ENCODE measurements around the gene SMAD3.

SMAD3 gene

GRCh38 chr15:67196672-67197363 lies 131.4 kb downstream of the SMAD3 start:
- H3K4me1 ChIP-seq (ENCODE audit: control insufficient read depth, low read depth, low read length) = no peaks in the 10 kb centered on the region
- no peak overlapping the region for H4K8ac ChIP-seq (ENCODE audit: low read depth, low read length)
- no peak overlapping the region for H3K56ac ChIP-seq (ENCODE audit: low read length)
- H2AK5ac ChIP-seq (ENCODE audit: low read length) = no peak overlapping the region
- H3K18ac ChIP-seq (ENCODE audit: low read length) = no peak overlapping the region
- H3K79me1 ChIP-seq (ENCODE audit: low read length) = no peaks in the 10 kb centered on the region
- no peak overlapping the region for H3K27ac ChIP-seq (ENCODE audit: low read depth, low read length)
- no CpG with 5 or more reads among the region's 8 CpGs for WGBS (ENCODE audit: extremely low coverage, insufficient coverage, low lambda C conversion rate)
- H2BK5ac ChIP-seq (ENCODE audit: low read length) = no peak overlapping the region
- no peaks in the 10 kb centered on the region for H3K79me2 ChIP-seq (ENCODE audit: control insufficient read depth, insufficient read depth, low read length)
- H4K5ac ChIP-seq (ENCODE audit: low read length) = no peak overlapping the region
- no peak overlapping the region for H3K23ac ChIP-seq (ENCODE audit: low read length)
- H3K36me3 ChIP-seq (ENCODE audit: control insufficient read depth, insufficient read depth, low read length) = no peaks in the 10 kb centered on the region
- no peak overlapping the region for H2BK15ac ChIP-seq (replicated peaks; ENCODE audit: low read depth)
- no peak overlapping the region for H3K4ac ChIP-seq (ENCODE audit: low read depth, low read length)
- no peak overlapping the region for H3K4me3 ChIP-seq (ENCODE audit: low read length)
- no peak for DNase-seq
- H3K27me3 ChIP-seq (ENCODE audit: insufficient read depth, low read length, poor library complexity) = no peaks in the 10 kb centered on the region
- H2BK120ac ChIP-seq (ENCODE audit: low read depth, low read length) = no peak overlapping the region
- H3K4me2 ChIP-seq (ENCODE audit: low read length) = no peak overlapping the region
- H3K9ac ChIP-seq (ENCODE audit: low read length) = no peak overlapping the region

- H3K36me3 ChIP-seq (ENCODE audit: control insufficient read depth, insufficient read depth, low read length) = no peaks in the 10 kb centered on the region
- no peak overlapping the region for H3K23ac ChIP-seq (ENCODE audit: low read length)
- no peak overlapping the region for H3K18ac ChIP-seq (ENCODE audit: low read length)
- no peak overlapping the region for H2AK5ac ChIP-seq (ENCODE audit: low read length)
- no peak overlapping the region for H3K27ac ChIP-seq (ENCODE audit: low read depth, low read length)
- no peak overlapping the region for H2BK120ac ChIP-seq (ENCODE audit: low read depth, low read length)
- H3K9ac ChIP-seq (ENCODE audit: low read length) = no peak overlapping the region
- no peaks in the 10 kb centered on the region for H3K4me1 ChIP-seq (ENCODE audit: control insufficient read depth, low read depth, low read length)
- WGBS (ENCODE audit: extremely low coverage, insufficient coverage, low lambda C conversion rate) = no CpG with 5 or more reads among the region's 2 CpGs
- H3K4ac ChIP-seq (ENCODE audit: low read depth, low read length) = no peak overlapping the region
- no peak overlapping the region for H4K8ac ChIP-seq (ENCODE audit: low read depth, low read length)
- no peak overlapping the region for H2BK15ac ChIP-seq (replicated peaks; ENCODE audit: low read depth)
- H3K56ac ChIP-seq (ENCODE audit: low read length) = no peak overlapping the region
- no peak overlapping the region for H3K4me2 ChIP-seq (ENCODE audit: low read length)
- no peak for DNase-seq
- no peaks in the 10 kb centered on the region for H3K79me1 ChIP-seq (ENCODE audit: low read length)
- no peaks in the 10 kb centered on the region for H3K79me2 ChIP-seq (ENCODE audit: control insufficient read depth, insufficient read depth, low read length)
- H2BK5ac ChIP-seq (ENCODE audit: low read length) = no peak overlapping the region
- no peak overlapping the region for H4K5ac ChIP-seq (ENCODE audit: low read length)
- H3K27me3 ChIP-seq (ENCODE audit: insufficient read depth, low read length, poor library complexity) = no peaks in the 10 kb centered on the region
- H3K4me3 ChIP-seq (ENCODE audit: low read length) = no peak overlapping the region
Observed at GRCh38 chr15:67197364-67197695, 131.9 kb downstream of the SMAD3 start.

- Histone ChIP-seq H2BK120ac (ENCODE audit: low read depth, low read length) (no peak overlapping the region), H3K23ac (ENCODE audit: low read length) (no peak overlapping the region), H3K4ac (ENCODE audit: low read depth, low read length) (no peak overlapping the region), H4K5ac (ENCODE audit: low read length) (no peak overlapping the region), H3K4me3 (ENCODE audit: low read length) (no peak overlapping the region), H3K79me1 (ENCODE audit: low read length) (no peaks in the 10 kb centered on the region), H3K27ac (ENCODE audit: low read depth, low read length) (no peak overlapping the region), H3K4me1 (ENCODE audit: control insufficient read depth, low read depth, low read length) (no peaks in the 10 kb centered on the region), H2AK5ac (ENCODE audit: low read length) (no peak overlapping the region), H4K8ac (ENCODE audit: low read depth, low read length) (no peak overlapping the region), H3K56ac (ENCODE audit: low read length) (no peak overlapping the region), H2BK5ac (ENCODE audit: low read length) (no peak overlapping the region), H3K9ac (ENCODE audit: low read length) (no peak overlapping the region), H3K36me3 (ENCODE audit: control insufficient read depth, insufficient read depth, low read length) (no peaks in the 10 kb centered on the region), H3K18ac (ENCODE audit: low read length) (no peak overlapping the region), H3K4me2 (ENCODE audit: low read length) (no peak overlapping the region), H3K79me2 (ENCODE audit: control insufficient read depth, insufficient read depth, low read length) (no peaks in the 10 kb centered on the region), H3K27me3 (ENCODE audit: insufficient read depth, low read length, poor library complexity) (no peaks in the 10 kb centered on the region), H2BK15ac (replicated peaks; ENCODE audit: low read depth) (no peak overlapping the region)
- no peak for DNase-seq
- no CpG with 5 or more reads among the region's 7 CpGs for WGBS (ENCODE audit: extremely low coverage, insufficient coverage, low lambda C conversion rate)
Observed at GRCh38 chr15:67198157-67198754, 132.9 kb downstream of the SMAD3 start.

- Histone ChIP-seq H3K56ac (ENCODE audit: low read length) (no peak overlapping the region), H3K36me3 (ENCODE audit: control insufficient read depth, insufficient read depth, low read length) (peaks cover 2% of the 10 kb centered on the region), H3K18ac (ENCODE audit: low read length) (no peak overlapping the region), H4K8ac (ENCODE audit: low read depth, low read length) (no peak overlapping the region), H3K79me1 (ENCODE audit: low read length) (no peaks in the 10 kb centered on the region), H2BK5ac (ENCODE audit: low read length) (no peak overlapping the region), H3K4ac (ENCODE audit: low read depth, low read length) (no peak overlapping the region), H3K27ac (ENCODE audit: low read depth, low read length) (no peak overlapping the region), H4K5ac (ENCODE audit: low read length) (no peak overlapping the region), H3K9ac (ENCODE audit: low read length) (no peak overlapping the region), H3K4me1 (ENCODE audit: control insufficient read depth, low read depth, low read length) (no peaks in the 10 kb centered on the region), H3K27me3 (ENCODE audit: insufficient read depth, low read length, poor library complexity) (no peaks in the 10 kb centered on the region), H3K23ac (ENCODE audit: low read length) (no peak overlapping the region), H3K4me3 (ENCODE audit: low read length) (no peak overlapping the region), H2BK15ac (replicated peaks; ENCODE audit: low read depth) (no peak overlapping the region), H2AK5ac (ENCODE audit: low read length) (no peak overlapping the region), H3K4me2 (ENCODE audit: low read length) (no peak overlapping the region), H2BK120ac (ENCODE audit: low read depth, low read length) (no peak overlapping the region), H3K79me2 (ENCODE audit: control insufficient read depth, insufficient read depth, low read length) (no peaks in the 10 kb centered on the region)
- no peak for DNase-seq
- no CpG with 5 or more reads among the region's 4 CpGs for WGBS (ENCODE audit: extremely low coverage, insufficient coverage, low lambda C conversion rate)
Observed at GRCh38 chr15:67199391-67199790, 134.0 kb downstream of the SMAD3 start.

GRCh38 chr15:67199881-67200763 lies 134.7 kb downstream of the SMAD3 start:
- no peak overlapping the region for H3K27ac ChIP-seq (ENCODE audit: low read depth, low read length)
- H3K4me1 ChIP-seq (ENCODE audit: control insufficient read depth, low read depth, low read length) = no peaks in the 10 kb centered on the region
- H3K36me3 ChIP-seq (ENCODE audit: control insufficient read depth, insufficient read depth, low read length) = peaks cover 2% of the 10 kb centered on the region
- no peak overlapping the region for H3K4me2 ChIP-seq (ENCODE audit: low read length)
- H3K79me1 ChIP-seq (ENCODE audit: low read length) = no peaks in the 10 kb centered on the region
- no peaks in the 10 kb centered on the region for H3K79me2 ChIP-seq (ENCODE audit: control insufficient read depth, insufficient read depth, low read length)
- no peak overlapping the region for H3K18ac ChIP-seq (ENCODE audit: low read length)
- no peak overlapping the region for H2AK5ac ChIP-seq (ENCODE audit: low read length)
- H2BK15ac ChIP-seq (replicated peaks; ENCODE audit: low read depth) = no peak overlapping the region
- no peak overlapping the region for H4K5ac ChIP-seq (ENCODE audit: low read length)
- no peak for DNase-seq
- no peak overlapping the region for H3K4ac ChIP-seq (ENCODE audit: low read depth, low read length)
- H3K23ac ChIP-seq (ENCODE audit: low read length) = no peak overlapping the region
- H3K27me3 ChIP-seq (ENCODE audit: insufficient read depth, low read length, poor library complexity) = no peaks in the 10 kb centered on the region
- no peak overlapping the region for H4K8ac ChIP-seq (ENCODE audit: low read depth, low read length)
- H2BK120ac ChIP-seq (ENCODE audit: low read depth, low read length) = no peak overlapping the region
- H3K4me3 ChIP-seq (ENCODE audit: low read length) = no peak overlapping the region
- H2BK5ac ChIP-seq (ENCODE audit: low read length) = no peak overlapping the region
- H3K9ac ChIP-seq (ENCODE audit: low read length) = no peak overlapping the region
- WGBS (ENCODE audit: extremely low coverage, insufficient coverage, low lambda C conversion rate) = no CpG with 5 or more reads among the region's 8 CpGs
- no peak overlapping the region for H3K56ac ChIP-seq (ENCODE audit: low read length)

Data from mesendoderm (in vitro differentiated cells).